Measurements from ENCODE around the gene TMED8. TPM values are rescaled to one million over a fixed set of nuclear protein-coding genes. Genes with fewer than 3 reads are reported as not detected.

Gene TMED8
- total RNA-seq, 2 donors from 2014 or later: 14.7 to 35.2 TPM

- intact Hi-C loops (cut with DNase I): no loop called here
- TF ChIP-seq POLR2A (IDR thresholded peaks at IDR 0.05): no peak
- no peak for TF ChIP-seq CTCF (IDR thresholded peaks at IDR 0.05)
- no peak for TF ChIP-seq POLR2AphosphoS5 (IDR thresholded peaks at IDR 0.05)
- whole genome bisulfite sequencing: 71% methylated on average over 3 of the region's 3 CpGs
These were observed 29.2 kb upstream of the TMED8 start for GRCh38 chr14:77406086-77406485.

GRCh38 chr14:77403768-77404167, 26.9 kb upstream of the TMED8 start:
- 77% methylated on average over 3 of the region's 3 CpGs for WGBS

More at GRCh38 chr14:77406086-77406485, 29.2 kb upstream of the TMED8 start:
- H3K4me3 ChIP-seq: no peak overlapping the region
- no peaks in the 10 kb centered on the region for H3K27me3 ChIP-seq (replicated peaks; ENCODE audit: insufficient read depth)
- DNase-seq (ENCODE audit: low spot score): no peak
- H3K9me3 ChIP-seq: no peaks in the 10 kb centered on the region
- no peaks in the 10 kb centered on the region for H3K4me1 ChIP-seq (replicated peaks)
- no peaks in the 10 kb centered on the region for H3K36me3 ChIP-seq
- H3K27ac ChIP-seq: no peak overlapping the region

GRCh38 chr14:77400216-77400615, 23.3 kb upstream of the TMED8 start:
- TF ChIP-seq CTCF (IDR thresholded peaks at IDR 0.05) (no peak), POLR2AphosphoS5 (IDR thresholded peaks at IDR 0.05) (no peak), POLR2A (IDR thresholded peaks at IDR 0.05) (no peak)
- H3K4me3 ChIP-seq: no peak overlapping the region
- no peaks in the 10 kb centered on the region for H3K9me3 ChIP-seq
- H3K27ac ChIP-seq: no peak overlapping the region
- no peaks in the 10 kb centered on the region for H3K4me1 ChIP-seq (replicated peaks)
- intact Hi-C loops (cut with DNase I): no loop called here
- 73% methylated on average over 6 of the region's 6 CpGs for WGBS
- no peaks in the 10 kb centered on the region for H3K27me3 ChIP-seq (replicated peaks; ENCODE audit: insufficient read depth)
- no peak for DNase-seq (ENCODE audit: low spot score)
- H3K36me3 ChIP-seq: no peaks in the 10 kb centered on the region

More at GRCh38 chr14:77403768-77404167, 26.9 kb upstream of the TMED8 start:
- TF ChIP-seq POLR2A (IDR thresholded peaks at IDR 0.05): no peak
- no peak for TF ChIP-seq CTCF (IDR thresholded peaks at IDR 0.05)
- no peak for TF ChIP-seq POLR2AphosphoS5 (IDR thresholded peaks at IDR 0.05)
- Histone ChIP-seq H3K27ac (no peak overlapping the region), H3K27me3 (replicated peaks; ENCODE audit: insufficient read depth) (no peaks in the 10 kb centered on the region), H3K9me3 (no peaks in the 10 kb centered on the region), H3K4me3 (no peak overlapping the region), H3K4me1 (replicated peaks) (no peaks in the 10 kb centered on the region), H3K36me3 (no peaks in the 10 kb centered on the region)
- intact Hi-C loops (cut with DNase I): no loop called here
- no peak for DNase-seq (ENCODE audit: low spot score)

GRCh38 chr14:77390188-77390587, 13.3 kb upstream of the TMED8 start:
- Histone ChIP-seq H3K9me3 (no peaks in the 10 kb centered on the region), H3K27ac (no peak overlapping the region), H3K4me3 (no peak overlapping the region), H3K27me3 (replicated peaks; ENCODE audit: insufficient read depth) (no peaks in the 10 kb centered on the region), H3K4me1 (replicated peaks) (no peaks in the 10 kb centered on the region), H3K36me3 (no peaks in the 10 kb centered on the region)
- TF ChIP-seq CTCF (IDR thresholded peaks at IDR 0.05) (no peak), POLR2A (IDR thresholded peaks at IDR 0.05) (no peak), POLR2AphosphoS5 (IDR thresholded peaks at IDR 0.05) (no peak)
- intact Hi-C loops (cut with DNase I): no loop called here
- no peak for DNase-seq (ENCODE audit: low spot score)
- 95% methylated on average over 4 of the region's 4 CpGs for WGBS

- Histone ChIP-seq H3K27me3 (replicated peaks; ENCODE audit: insufficient read depth) (no peaks in the 10 kb centered on the region), H3K9me3 (no peaks in the 10 kb centered on the region), H3K27ac (no peak overlapping the region), H3K36me3 (no peaks in the 10 kb centered on the region), H3K4me3 (no peak overlapping the region), H3K4me1 (replicated peaks) (peaks cover 2% of the 10 kb centered on the region)
- TF ChIP-seq CTCF (IDR thresholded peaks at IDR 0.05): no peak
- TF ChIP-seq POLR2A (IDR thresholded peaks at IDR 0.05): no peak
- TF ChIP-seq POLR2AphosphoS5 (IDR thresholded peaks at IDR 0.05): no peak
- no peak for DNase-seq (ENCODE audit: low spot score)
- intact Hi-C loops (cut with DNase I): loop anchor here (5.0 kb wide), 1 partner anchor 79 kb away; the partner anchor contains the start of genes AHSA1 and VIPAS39
- 93% methylated on average over 6 of the region's 6 CpGs for WGBS
These were observed 1.8 kb upstream of the TMED8 start for GRCh38 chr14:77378701-77379100.
